HG03378 (cell line): ENCODE results near the gene NLRC3.

Experiments
- ATAC-seq: cut with Tn5 transposase; IDR thresholded peaks from one replicate; pipeline ENCODE4 v1.9.1; 2021; ENCODE audit warnings: mild to moderate bottlenecking, moderate library complexity; ENCODE audit not compliant: unreplicated experiment

The NLRC3 gene

GRCh38 chr16:3581392-3581791, 4.2 kb upstream of the NLRC3 start:
- no peak for ATAC-seq

- no peak for ATAC-seq
These were observed 3.5 kb upstream of the NLRC3 start for GRCh38 chr16:3580686-3581085.

GRCh38 chr16:3580251-3580651, 3.0 kb upstream of the NLRC3 start:
- ATAC-seq: no peak

- no peak for ATAC-seq
These were observed 2.6 kb upstream of the NLRC3 start for GRCh38 chr16:3579776-3580175.

GRCh38 chr16:3578610-3579551, 1.7 kb upstream of the NLRC3 start:
- ATAC-seq: peak; percentile 49

- ATAC-seq: no peak
These were observed 918 bp upstream of the NLRC3 start for GRCh38 chr16:3578121-3578520.

- no peak for ATAC-seq
These were observed 992 bp downstream of the NLRC3 start for GRCh38 chr16:3576211-3576610.

GRCh38 chr16:3575491-3575890, 1.7 kb downstream of the NLRC3 start:
- ATAC-seq: no peak

- no peak for ATAC-seq
These were observed 3.0 kb downstream of the NLRC3 start for GRCh38 chr16:3574195-3574594.

- ATAC-seq: no peak
These were observed 3.9 kb downstream of the NLRC3 start for GRCh38 chr16:3573146-3573815.

GRCh38 chr16:3570420-3571062, 6.7 kb downstream of the NLRC3 start:
- ATAC-seq: no peak

- no peak for ATAC-seq
These were observed 7.4 kb downstream of the NLRC3 start for GRCh38 chr16:3569851-3570250.

- ATAC-seq: no peak
These were observed 10.2 kb downstream of the NLRC3 start for GRCh38 chr16:3566990-3567389.

GRCh38 chr16:3564889-3565141, 12.4 kb downstream of the NLRC3 start:
- no peak for ATAC-seq

GRCh38 chr16:3564130-3564888, 12.9 kb downstream of the NLRC3 start:
- ATAC-seq: no peak

- no peak for ATAC-seq
These were observed 14.2 kb downstream of the NLRC3 start for GRCh38 chr16:3562914-3563480.

- no peak for ATAC-seq
These were observed 15.6 kb downstream of the NLRC3 start for GRCh38 chr16:3561626-3562025.

GRCh38 chr16:3554351-3554928, 22.8 kb downstream of the NLRC3 start:
- no peak for ATAC-seq

- no peak for ATAC-seq
These were observed 23.9 kb downstream of the NLRC3 start for GRCh38 chr16:3553138-3553923.
